ENCODE data around the gene TRAPPC1.

- TF ChIP-seq EZH2 (IDR thresholded peaks at IDR 0.05; ENCODE audit: insufficient read depth, poor library complexity, severe bottlenecking) (no peak), EZH2phosphoT487 (IDR thresholded peaks at IDR 0.05; ENCODE audit: insufficient read depth, low read depth) (no peak)
Measured at GRCh38 chr17:7927596-7927995, 4.2 kb downstream of the TRAPPC1 start.

All from GM23248 (cell line).